Endodermal cell (in vitro differentiated cells): ENCODE results near the gene STK4. TPM values are rescaled to one million over a fixed set of nuclear protein-coding genes. Genes with fewer than 3 reads are reported as not detected.

ENCODE experiments used
- DNase-seq: peaks from one replicate; pipeline ENCODE4 v3.0.0-alpha.2; 2017
- H3K27ac ChIP-seq: 2 replicates; pipeline ENCODE4 v1.5.1; 2013; ENCODE audit warnings: mild to moderate bottlenecking, low read depth, low read length, moderate library complexity
- H3K27me3 ChIP-seq: 2 replicates; pipeline ENCODE4 v1.6.1; 2013; ENCODE audit warnings: mild to moderate bottlenecking, low read length, moderate library complexity; ENCODE audit not compliant: insufficient read depth, control insufficient read depth, poor library complexity, severe bottlenecking
- H3K36me3 ChIP-seq: 2 replicates; pipeline ENCODE4 v1.7.0; 2013; ENCODE audit warnings: mild to moderate bottlenecking, low read length, moderate library complexity; ENCODE audit not compliant: control insufficient read depth, insufficient read depth
- H3K4me1 ChIP-seq: one replicate; pipeline ENCODE4 v1.7.0; 2013; ENCODE audit warnings: low read length; ENCODE audit not compliant: control insufficient read depth, insufficient read depth
- H3K4me3 ChIP-seq: 2 replicates; pipeline ENCODE4 v1.5.1; 2013; ENCODE audit warnings: mild to moderate bottlenecking, low read length, moderate library complexity
- H3K9ac ChIP-seq: 2 replicates; pipeline ENCODE4 v1.6.1; 2013; ENCODE audit warnings: mild to moderate bottlenecking, low read length, moderate library complexity; ENCODE audit not compliant: poor library complexity, severe bottlenecking; ENCODE audit errors: extremely low read depth
- H3K9me3 ChIP-seq: 2 replicates; pipeline ENCODE4 v1.6.1; 2013; ENCODE audit warnings: mild to moderate bottlenecking, low read length, moderate library complexity; ENCODE audit not compliant: control insufficient read depth
- H3K27ac Mint-ChIP-seq: 2 replicates; pipeline ENCODE4 v1.8.0; 2020; ENCODE audit warnings: mixed read lengths
- H3K27me3 Mint-ChIP-seq: 2 replicates; pipeline ENCODE4 v1.8.0; 2021; ENCODE audit warnings: mild to moderate bottlenecking, mixed read lengths; ENCODE audit not compliant: insufficient read depth
- H3K36me3 Mint-ChIP-seq: 2 replicates; pipeline ENCODE4 v1.8.0; 2020; ENCODE audit warnings: low read depth, mixed read lengths
- H3K4me1 Mint-ChIP-seq: 2 replicates; pipeline ENCODE4 v1.8.0; 2020; ENCODE audit warnings: mixed read lengths
- H3K4me3 Mint-ChIP-seq: 2 replicates; pipeline ENCODE4 v1.8.0; 2020; ENCODE audit warnings: mild to moderate bottlenecking, moderate library complexity, mixed read lengths
- H3K9me3 Mint-ChIP-seq: 2 replicates; pipeline ENCODE4 v1.8.0; 2020; ENCODE audit warnings: mild to moderate bottlenecking, mixed read lengths
- CTCF ChIP-seq: fragments of 200-600 bp; sonication (generic); conservative IDR thresholded peaks from 2 replicates; pipeline ENCODE4 v1.5.0; 2021; ENCODE audit warnings: antibody characterized with exemption, mild to moderate bottlenecking
- WGBS, 2 experiments: methylation state at CpG; one replicate each; pipeline versions ENCODE4 v1.1.5 to v1.1.7; 2013; ENCODE audit warnings: missing lambda C conversion rate in 2 of 2, mixed read lengths in 1 of 2; ENCODE audit not compliant: insufficient coverage in 1 of 2, insufficient read length in 1 of 2; 5-methylcytosine and 5-hydroxymethylcytosine counted together
- total RNA-seq, 2 donors: library from RNA; stranded (reverse); fragmentation: NEBNext Ultra II Directional in 1 of 2; extraction: Animal tissue kit (Norgen Biotek cat#: 25700) in 1 of 2; gene quantifications; 2 replicates in 1 of 2; 3 replicates in 1 of 2; pipeline ENCODE4 v1.2.1, GENCODE V29; 2021

STK4 gene
- total RNA-seq, 2 donors from 2014 or later: 29.2 to 33.1 TPM

- Histone ChIP-seq H3K9ac (no peak overlapping the region), H3K4me1 (no peaks in the 10 kb centered on the region), H3K27ac (no peak overlapping the region), H3K4me3 (no peak overlapping the region), H3K36me3 (peaks cover 37% of the 10 kb centered on the region), H3K9me3 (no peaks in the 10 kb centered on the region), H3K27me3 (no peaks in the 10 kb centered on the region)
- Mint-ChIP-seq H3K4me1 (no peaks in the 10 kb centered on the region), H3K9me3 (no peaks in the 10 kb centered on the region), H3K36me3 (peaks cover 45% of the 10 kb centered on the region), H3K27me3 (no peaks in the 10 kb centered on the region), H3K27ac (peak overlapping the region; percentile 41), H3K4me3 (no peak overlapping the region)
- no peak for TF ChIP-seq CTCF
- WGBS, 2 experiments: 83 to 88% methylated on average over 2 to 4 of the region's 4 CpGs
- no peak for DNase-seq
These were observed 41.8 kb upstream of the STK4 start for GRCh38 chr20:44924541-44924940.

GRCh38 chr20:44928595-44928994 lies 37.7 kb upstream of the STK4 start:
- Histone ChIP-seq H3K36me3 (peaks cover 41% of the 10 kb centered on the region), H3K4me1 (no peaks in the 10 kb centered on the region), H3K9ac (no peak overlapping the region), H3K9me3 (no peaks in the 10 kb centered on the region), H3K27me3 (no peaks in the 10 kb centered on the region), H3K27ac (no peak overlapping the region), H3K4me3 (no peak overlapping the region)
- no peaks in the 10 kb centered on the region for H3K4me1 Mint-ChIP-seq
- H3K4me3 Mint-ChIP-seq: no peak overlapping the region
- DNase-seq: no peak
- no peaks in the 10 kb centered on the region for H3K27me3 Mint-ChIP-seq
- WGBS, 2 experiments: 79% methylated on average over 3 of the region's 3 CpGs; no CpG with 5 or more reads in 1 of the 2 experiments
- H3K9me3 Mint-ChIP-seq: no peaks in the 10 kb centered on the region
- H3K27ac Mint-ChIP-seq: no peak overlapping the region
- TF ChIP-seq CTCF: no peak
- H3K36me3 Mint-ChIP-seq: peaks cover 44% of the 10 kb centered on the region

GRCh38 chr20:44930517-44931168 lies 35.7 kb upstream of the STK4 start:
- no peak for TF ChIP-seq CTCF
- Histone ChIP-seq H3K9me3 (no peaks in the 10 kb centered on the region), H3K4me1 (no peaks in the 10 kb centered on the region), H3K27ac (no peak overlapping the region), H3K27me3 (no peaks in the 10 kb centered on the region), H3K36me3 (peaks cover 37% of the 10 kb centered on the region), H3K9ac (no peak overlapping the region), H3K4me3 (no peak overlapping the region)
- H3K36me3 Mint-ChIP-seq: peaks cover 44% of the 10 kb centered on the region
- DNase-seq: no peak
- WGBS, 2 experiments: 92 to 100% methylated on average over 9 to 17 of the region's 18 CpGs
- H3K27ac Mint-ChIP-seq: no peak overlapping the region
- no peaks in the 10 kb centered on the region for H3K4me1 Mint-ChIP-seq
- H3K4me3 Mint-ChIP-seq: no peak overlapping the region
- H3K9me3 Mint-ChIP-seq: no peaks in the 10 kb centered on the region
- H3K27me3 Mint-ChIP-seq: no peaks in the 10 kb centered on the region
